ENCODE data around the gene CD209.
"Not testable (repeated sequence)": the region's sequence is repeated elsewhere in the genome, so short reads cannot be mapped to it uniquely, and the experiment has no call there.

Gene CD209, protein sequence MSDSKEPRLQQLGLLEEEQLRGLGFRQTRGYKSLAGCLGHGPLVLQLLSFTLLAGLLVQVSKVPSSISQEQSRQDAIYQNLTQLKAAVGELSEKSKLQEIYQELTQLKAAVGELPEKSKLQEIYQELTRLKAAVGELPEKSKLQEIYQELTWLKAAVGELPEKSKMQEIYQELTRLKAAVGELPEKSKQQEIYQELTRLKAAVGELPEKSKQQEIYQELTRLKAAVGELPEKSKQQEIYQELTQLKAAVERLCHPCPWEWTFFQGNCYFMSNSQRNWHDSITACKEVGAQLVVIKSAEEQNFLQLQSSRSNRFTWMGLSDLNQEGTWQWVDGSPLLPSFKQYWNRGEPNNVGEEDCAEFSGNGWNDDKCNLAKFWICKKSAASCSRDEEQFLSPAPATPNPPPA

DNA sequence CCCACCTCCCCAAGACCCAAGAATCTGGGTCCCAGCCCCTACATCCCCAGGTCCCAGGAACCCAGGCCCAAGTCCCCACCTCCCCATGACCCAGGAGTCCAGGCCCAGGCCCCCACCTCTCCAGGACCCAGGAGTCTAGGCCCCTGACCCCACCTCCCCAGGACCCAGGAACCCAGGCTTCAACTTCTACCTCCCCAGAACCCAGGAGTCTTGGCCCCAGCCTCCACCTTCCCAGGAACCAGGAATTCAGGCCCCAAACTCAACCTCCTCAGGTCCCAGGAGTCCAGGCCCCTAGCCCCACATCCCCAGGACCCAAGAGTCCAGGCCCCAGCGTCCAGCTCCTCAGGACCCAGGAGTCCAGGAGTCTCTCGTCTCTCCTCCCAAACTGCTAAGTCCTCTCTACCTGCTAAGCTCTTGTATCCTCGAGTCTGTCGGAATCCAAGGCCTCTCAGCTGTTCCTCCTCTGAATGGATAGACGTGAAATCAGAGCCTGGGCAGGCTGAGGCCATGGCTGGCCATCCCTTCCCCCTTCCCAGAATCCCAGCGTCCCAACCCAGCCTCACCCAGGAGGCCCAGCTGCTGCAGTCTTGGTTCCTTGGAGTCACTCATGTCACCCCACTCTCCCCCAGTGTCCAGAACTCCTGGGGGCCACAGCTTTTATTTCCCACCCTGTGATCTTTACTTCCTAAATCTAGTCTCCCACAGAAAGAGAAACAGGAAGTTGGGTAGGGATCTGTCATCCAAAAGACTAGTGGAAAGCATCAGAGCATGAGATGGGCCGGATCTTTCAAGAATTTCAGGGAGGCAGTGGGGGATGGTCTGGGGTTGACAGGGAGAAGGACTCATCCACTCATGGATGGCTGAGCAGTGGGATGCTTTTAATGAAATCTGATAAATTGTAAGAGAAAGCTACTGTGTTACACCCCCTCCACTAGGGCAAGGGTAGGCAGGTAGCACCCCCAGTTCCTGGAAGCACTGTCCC is at the start of gene CD209:
TSS of gene CD209 (minus strand) at position 632 of the 982 bp plus-strand sequence. CDS start at position 609, 23 bp downstream.
- DNase-seq (ENCODE audit: low spot score) = no peak
- TF ChIP-seq, protein P1, sequence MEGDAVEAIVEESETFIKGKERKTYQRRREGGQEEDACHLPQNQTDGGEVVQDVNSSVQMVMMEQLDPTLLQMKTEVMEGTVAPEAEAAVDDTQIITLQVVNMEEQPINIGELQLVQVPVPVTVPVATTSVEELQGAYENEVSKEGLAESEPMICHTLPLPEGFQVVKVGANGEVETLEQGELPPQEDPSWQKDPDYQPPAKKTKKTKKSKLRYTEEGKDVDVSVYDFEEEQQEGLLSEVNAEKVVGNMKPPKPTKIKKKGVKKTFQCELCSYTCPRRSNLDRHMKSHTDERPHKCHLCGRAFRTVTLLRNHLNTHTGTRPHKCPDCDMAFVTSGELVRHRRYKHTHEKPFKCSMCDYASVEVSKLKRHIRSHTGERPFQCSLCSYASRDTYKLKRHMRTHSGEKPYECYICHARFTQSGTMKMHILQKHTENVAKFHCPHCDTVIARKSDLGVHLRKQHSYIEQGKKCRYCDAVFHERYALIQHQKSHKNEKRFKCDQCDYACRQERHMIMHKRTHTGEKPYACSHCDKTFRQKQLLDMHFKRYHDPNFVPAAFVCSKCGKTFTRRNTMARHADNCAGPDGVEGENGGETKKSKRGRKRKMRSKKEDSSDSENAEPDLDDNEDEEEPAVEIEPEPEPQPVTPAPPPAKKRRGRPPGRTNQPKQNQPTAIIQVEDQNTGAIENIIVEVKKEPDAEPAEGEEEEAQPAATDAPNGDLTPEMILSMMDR (IDR thresholded peaks at IDR 0.05; ENCODE audit: extremely low read depth, insufficient read depth, missing control alignments) = no peak
- in situ Hi-C loops (cut with MboI; ENCODE audit: low pct_unique_long_range_greater_than_20kb, low sequenced_read_pairs, unreplicated experiment) = no loop called here

DNA sequence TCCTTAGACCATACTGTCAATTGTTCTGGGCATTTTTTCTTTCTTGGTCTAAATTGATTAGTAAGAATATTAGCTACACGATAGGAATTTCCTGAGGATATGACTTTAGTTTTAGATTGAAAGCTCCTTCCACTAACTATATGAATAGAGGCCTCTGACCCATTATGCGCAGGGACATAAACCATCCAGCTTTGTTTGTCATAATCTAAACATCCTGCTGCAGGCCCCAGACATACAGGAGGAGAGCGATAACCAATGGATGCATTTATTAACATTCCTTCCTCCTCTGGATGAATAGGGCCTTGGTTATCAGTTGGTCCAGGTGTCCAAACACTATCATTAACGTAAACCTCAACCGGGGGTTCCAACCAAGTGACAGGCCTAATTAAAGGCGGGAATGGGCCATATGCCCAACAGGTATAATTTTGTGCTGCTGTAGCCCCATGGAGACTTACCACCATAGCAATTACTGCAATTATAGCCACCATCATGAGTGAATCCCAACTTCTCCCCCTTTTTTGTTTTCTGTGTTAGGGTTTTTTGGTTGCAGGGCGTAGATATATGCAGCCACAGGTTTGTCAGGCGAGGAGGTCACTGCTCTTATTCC is 48.3 kb upstream of the CD209 start:
- in situ Hi-C loops (cut with MboI; ENCODE audit: low pct_unique_long_range_greater_than_20kb, low sequenced_read_pairs, unreplicated experiment) = loop anchor here (10.0 kb wide), 1 partner anchor 91 kb away; the partner anchor contains the start of gene FCER2
- DNase-seq (ENCODE audit: low spot score) = no peak
- TF ChIP-seq, protein P1 (IDR thresholded peaks at IDR 0.05; ENCODE audit: extremely low read depth, insufficient read depth, missing control alignments) = no peak

- no peak for DNase-seq (ENCODE audit: low spot score)
- TF ChIP-seq, protein P1 (IDR thresholded peaks at IDR 0.05; ENCODE audit: extremely low read depth, insufficient read depth, missing control alignments) = no peak
- in situ Hi-C loops (cut with MboI; ENCODE audit: low pct_unique_long_range_greater_than_20kb, low sequenced_read_pairs, unreplicated experiment) = loop anchor here (10.0 kb wide), 1 partner anchor 89 kb away; the partner anchor contains the start of gene FCER2
These were observed 46.2 kb upstream of the CD209 start for GRCh38 chr19:7793493-7793892.

GRCh38 chr19:7792701-7793100 is 45.4 kb upstream of the CD209 start:
- in situ Hi-C loops (cut with MboI; ENCODE audit: low pct_unique_long_range_greater_than_20kb, low sequenced_read_pairs, unreplicated experiment) = loop anchor here (10.0 kb wide), 1 partner anchor 88 kb away; the partner anchor contains the start of gene FCER2
- not testable (repeated sequence) for DNase-seq (ENCODE audit: low spot score)

DNA sequence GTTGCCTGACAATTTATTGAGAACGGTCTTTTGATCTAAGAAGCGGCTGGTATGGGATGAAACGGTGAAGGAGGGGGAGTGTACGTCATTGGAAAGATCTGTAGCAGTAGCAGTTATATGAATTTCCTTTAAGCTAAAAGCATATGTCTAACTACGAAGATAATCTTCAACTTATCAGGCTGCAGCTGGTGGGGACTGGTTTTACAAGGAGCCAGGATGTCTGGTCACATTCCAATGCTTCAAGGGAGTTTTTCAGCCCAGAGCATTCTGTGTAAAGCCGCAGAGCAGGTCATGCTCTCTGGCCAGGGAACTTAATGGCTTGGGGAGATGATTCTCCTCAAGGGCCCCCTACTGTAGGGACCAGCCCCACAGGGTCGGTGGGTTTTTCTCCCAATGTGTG is 44.9 kb upstream of the CD209 start:
- in situ Hi-C loops (cut with MboI; ENCODE audit: low pct_unique_long_range_greater_than_20kb, low sequenced_read_pairs, unreplicated experiment) = loop anchor here (10.0 kb wide), 1 partner anchor 87 kb away; the partner anchor contains the start of gene FCER2

DNA sequence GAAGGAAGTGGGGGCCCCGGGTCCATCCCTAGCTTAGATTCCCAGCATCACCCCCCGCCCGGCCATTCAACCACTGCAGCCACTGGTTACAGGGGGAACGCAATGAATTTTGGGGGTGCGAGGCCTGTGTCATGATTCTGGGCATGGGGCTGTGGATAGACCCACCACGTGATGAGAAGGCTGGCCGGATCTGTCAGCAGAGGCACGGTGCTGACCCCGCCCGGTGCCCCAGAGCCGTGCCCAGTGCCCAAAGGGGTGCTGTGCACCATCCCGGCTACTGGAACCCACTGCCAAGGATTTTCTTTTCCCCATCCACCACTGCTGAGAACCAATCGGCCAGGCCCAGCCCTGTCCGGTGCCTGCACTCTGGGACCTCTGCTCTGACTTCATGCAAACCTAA is 43.1 kb upstream of the CD209 start:
- TF ChIP-seq, protein P1 (IDR thresholded peaks at IDR 0.05; ENCODE audit: extremely low read depth, insufficient read depth, missing control alignments) = no peak
- in situ Hi-C loops (cut with MboI; ENCODE audit: low pct_unique_long_range_greater_than_20kb, low sequenced_read_pairs, unreplicated experiment) = loop anchor here (10.0 kb wide), 1 partner anchor 86 kb away; the partner anchor contains the start of gene FCER2
- no peak for DNase-seq (ENCODE audit: low spot score)

More for the DNA sequence above, 44.9 kb upstream of the CD209 start:
- TF ChIP-seq, protein P1 (IDR thresholded peaks at IDR 0.05; ENCODE audit: extremely low read depth, insufficient read depth, missing control alignments) = no peak
- no peak for DNase-seq (ENCODE audit: low spot score)
